CMK (cell line): ENCODE measurements around the gene PTGR1.
A peak's percentile ranks its signal among the peaks of the same experiment; 100 is the strongest.
"Not testable (repeated sequence)": the region's sequence is repeated elsewhere in the genome, so short reads cannot be mapped to it uniquely, and the experiment has no call there.

Source experiments
- DNase-seq: peaks from one replicate; pipeline ENCODE4 v3.0.0-alpha.2; 2010; ENCODE audit warnings: low read depth

PTGR1 gene

DNA sequence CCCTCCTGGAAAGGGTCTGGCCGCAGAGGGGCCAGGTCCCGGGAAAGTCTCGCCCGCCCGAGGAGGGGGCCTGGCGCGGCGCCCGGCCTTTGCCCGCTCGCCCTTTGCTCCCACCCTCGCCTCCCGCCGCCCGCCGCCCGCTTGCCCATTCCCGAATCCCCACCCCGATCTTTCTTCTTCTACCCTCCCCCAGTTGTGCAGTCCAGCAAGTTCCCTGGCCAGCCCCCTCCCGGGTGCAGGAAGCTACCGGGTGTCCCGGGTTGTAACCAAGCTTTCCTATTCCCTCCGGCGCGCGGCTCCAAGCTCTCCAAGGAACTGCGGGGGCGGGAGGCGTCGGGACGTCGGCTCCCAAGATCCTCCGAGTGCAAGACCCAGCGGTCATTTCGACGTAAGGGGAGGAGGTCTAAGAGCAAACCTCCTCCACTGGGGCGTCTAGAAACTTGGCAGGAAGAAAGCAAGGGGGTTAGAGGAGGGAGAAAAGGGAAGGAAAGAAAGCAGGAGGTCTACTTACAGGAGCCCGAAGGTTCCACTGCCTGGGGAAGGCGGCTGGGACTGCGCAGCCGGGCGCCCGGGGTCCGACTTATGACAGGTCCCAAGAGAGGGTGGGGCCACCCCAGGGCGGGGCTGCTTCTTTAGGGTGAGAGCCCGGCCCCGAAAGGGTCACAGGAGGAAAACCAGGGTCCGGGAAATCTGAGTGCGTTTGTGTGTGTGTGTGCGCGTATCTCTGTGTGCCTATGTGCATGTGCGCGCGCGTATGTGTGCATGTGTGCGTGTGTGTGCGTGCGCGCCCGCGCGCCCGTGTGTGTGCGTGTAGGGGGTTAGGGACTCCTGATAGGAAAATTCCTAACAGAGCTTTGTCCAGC is at the start of gene PTGR1:
TSS of gene PTGR1 (minus strand) at position 556 of the 863 bp plus-strand sequence. CDS start 2,225 bp downstream, outside the sequence.
- no peak for DNase-seq

GRCh38 chr9:111649016-111649415 is 49.6 kb upstream of the PTGR1 start:
- DNase-seq = no peak

DNA sequence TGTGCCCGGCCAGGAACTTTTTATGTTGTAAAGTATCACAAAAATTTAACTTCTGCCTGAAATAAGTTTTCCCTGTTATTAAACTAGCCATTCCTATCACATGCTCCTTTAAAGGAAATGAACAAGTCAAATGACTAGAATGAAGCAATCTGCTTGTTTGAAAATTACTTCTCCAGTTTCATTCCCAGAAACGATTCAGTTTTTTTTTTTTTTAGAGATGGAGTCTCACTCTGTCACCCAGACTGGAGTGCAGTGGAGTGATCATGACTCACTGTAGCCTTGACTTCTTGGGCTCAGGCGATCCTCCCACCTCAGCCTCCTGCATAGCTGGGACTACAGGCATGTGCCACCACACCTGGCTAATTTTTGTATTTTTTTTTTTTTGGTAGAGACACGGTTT is 48.6 kb upstream of the PTGR1 start:
- DNase-seq = no peak

DNA sequence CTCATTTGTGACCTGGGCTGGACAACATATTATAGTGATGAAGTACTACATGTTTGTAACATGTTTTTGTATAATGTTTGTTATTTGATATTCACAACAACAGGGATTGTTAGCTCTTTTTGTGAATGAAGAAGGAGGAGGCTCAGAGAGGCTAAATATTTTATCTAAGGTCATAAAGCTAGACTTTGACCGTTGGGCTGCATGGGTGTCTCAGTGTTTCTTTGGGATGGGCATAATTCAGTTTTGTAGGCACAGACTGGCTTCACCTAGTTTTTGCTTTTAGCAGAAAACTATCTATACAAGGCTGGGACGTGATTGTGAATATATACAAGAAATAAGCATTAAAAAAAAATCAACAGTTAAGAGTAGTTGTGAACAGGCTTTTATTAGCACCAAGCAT is 47.0 kb upstream of the PTGR1 start:
- no peak for DNase-seq

DNA sequence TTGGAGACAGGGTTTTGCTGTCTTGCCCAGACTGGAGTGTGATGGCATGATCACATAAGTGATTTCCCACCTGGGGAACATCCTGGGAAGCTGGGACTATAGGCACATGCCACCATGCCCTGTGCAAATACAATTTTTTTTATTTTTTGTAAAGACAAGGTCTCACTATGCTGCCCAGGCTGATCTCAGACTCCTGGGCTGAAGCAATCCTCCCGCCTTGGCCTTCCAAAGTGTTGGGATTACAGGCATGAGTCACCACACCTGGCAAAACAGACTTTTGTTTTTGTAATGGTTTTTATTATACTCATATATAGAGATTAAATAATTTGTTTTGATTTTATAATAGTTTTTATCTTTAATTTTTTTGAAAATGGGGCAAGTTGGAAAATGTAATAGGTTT is 46.4 kb upstream of the PTGR1 start:
- DNase-seq = no peak

DNA sequence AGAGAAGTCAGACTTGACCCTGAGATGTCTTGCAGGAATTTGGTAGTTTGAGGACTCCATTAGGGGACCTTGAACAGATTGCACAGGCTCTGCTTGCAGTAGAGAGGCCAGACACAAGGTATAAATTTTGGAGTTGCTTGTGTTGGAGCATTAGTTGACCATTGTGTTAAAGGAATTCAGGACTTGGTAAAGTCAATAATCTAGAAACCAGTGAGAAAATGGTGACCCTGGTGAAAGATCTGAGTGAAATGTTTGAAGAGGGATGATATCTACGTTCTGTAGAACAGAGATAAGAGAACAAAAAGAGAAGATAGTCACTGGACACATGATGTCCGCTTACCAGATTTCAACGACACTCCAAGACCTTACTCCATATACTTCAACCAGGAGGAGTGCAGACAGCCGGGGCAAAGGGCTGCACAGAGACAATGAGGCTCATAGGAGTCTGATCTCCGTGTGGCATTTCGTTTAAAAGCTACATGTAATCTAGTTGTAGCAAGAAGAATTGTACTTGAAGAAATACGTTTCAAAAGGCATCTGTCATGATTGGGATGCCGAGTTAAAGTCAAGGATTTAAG is 44.8 kb upstream of the PTGR1 start:
- no peak for DNase-seq

DNA sequence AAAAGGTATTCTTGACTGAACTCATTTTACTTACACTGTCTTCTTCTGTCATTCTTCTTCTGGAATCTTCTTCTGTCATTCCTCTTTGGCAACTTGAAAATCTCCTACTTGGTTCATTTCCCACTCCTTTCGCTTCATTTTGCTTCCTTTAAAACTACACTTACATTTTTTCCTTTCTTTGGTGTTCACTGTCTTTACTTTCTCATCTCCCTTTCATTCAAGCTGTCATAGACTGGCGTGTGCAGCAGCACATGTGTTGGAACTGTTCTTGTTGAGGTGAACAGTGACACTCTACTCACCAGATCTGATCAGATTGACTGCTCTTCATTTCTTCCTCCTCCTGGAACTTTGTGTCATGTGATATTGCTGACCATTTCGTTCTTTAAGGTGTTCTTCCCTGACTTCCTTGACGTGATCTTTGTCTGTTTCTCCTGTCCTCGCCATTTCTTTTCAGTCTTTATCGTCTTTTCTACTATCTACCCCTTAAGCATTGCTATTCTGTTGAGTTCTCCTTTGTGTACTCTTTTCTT is 38.0 kb upstream of the PTGR1 start:
- DNase-seq = no peak

DNA sequence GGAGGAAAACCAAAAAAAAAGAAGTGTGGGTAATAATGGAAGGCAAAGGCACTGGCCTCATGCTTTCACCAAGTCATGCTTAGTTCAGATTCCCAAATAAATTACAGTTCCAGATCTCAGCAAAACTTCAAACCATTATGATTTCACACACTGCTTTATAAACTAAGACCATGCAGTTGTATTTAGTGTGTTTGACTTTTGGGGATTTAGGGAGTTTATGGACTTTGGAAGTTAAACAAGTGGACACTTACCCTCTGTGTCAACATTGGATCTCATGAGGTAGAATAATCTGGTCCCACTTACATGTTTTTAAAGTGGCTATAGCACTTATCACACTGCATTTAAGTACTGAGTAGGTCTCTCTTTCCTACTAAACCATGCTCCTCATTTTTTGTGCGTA is 35.4 kb upstream of the PTGR1 start:
- no peak for DNase-seq

DNA sequence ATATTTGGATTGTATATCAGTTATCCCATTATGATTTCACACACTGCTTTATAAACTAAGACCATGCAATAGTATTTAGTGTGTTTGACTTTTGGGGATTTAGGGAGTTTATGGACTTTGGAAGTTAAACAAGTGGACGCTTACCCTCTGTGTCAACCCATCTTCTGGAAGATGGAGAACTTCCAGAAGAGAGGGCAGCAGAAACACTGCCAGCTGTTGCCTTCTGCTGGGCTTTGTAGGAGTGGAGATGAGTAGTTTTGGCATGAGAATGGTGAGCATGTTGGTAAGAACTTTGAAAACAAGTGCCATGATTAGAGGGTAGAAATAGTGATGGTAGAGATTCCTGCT is 33.9 kb upstream of the PTGR1 start:
- no peak for DNase-seq

DNA sequence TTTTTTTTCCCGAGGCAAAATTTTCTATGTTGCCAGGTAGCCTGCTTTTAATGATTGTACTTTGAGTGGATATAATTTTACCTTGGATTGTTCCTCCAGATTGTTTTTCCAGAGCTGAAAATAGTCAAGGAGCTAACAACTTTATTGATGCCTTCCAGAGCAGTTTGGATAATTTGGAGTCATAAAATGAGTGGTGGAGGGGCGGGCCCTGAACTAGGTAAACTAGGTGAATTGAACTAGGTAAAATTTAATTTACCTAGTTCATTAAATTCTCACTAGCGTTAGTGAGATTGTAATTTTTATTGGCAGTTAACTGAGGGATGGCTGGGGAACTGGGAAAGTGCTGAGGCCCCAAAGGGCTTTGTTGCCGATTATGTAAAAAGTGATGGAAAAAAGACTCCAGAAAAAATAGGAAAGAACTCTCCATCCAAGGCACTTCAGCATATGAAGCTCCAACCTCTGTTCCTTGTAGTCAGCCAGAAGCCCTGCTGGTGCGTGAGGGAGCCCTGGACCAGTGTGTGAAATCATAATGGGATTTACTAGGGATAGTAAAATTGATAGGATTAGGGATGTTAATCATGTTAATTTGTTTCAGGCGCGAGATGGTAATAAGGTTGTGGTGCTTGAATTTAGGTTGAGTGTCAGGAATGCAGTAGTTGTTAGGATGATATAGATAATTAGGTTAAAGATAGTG is 33.4 kb upstream of the PTGR1 start:
- DNase-seq = no peak

DNA sequence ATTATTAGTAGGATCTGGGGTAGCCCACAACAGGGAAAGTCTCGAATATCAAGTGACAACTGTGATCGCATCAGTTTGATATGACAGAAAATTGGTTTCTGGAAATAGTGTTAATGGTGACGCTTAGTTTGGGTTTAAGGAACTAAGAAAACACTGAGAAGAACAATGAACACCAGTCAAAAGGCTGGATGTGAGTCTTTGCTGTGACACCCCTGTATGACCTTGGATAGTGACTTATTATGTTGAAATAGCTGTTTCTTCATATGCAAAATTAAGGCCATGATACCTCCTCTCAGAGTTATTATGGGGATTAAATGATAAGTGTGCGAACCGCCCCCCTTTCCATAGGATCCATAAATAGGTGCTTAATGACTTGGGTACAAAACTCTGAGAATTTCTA is 32.6 kb upstream of the PTGR1 start:
- DNase-seq = no peak

DNA sequence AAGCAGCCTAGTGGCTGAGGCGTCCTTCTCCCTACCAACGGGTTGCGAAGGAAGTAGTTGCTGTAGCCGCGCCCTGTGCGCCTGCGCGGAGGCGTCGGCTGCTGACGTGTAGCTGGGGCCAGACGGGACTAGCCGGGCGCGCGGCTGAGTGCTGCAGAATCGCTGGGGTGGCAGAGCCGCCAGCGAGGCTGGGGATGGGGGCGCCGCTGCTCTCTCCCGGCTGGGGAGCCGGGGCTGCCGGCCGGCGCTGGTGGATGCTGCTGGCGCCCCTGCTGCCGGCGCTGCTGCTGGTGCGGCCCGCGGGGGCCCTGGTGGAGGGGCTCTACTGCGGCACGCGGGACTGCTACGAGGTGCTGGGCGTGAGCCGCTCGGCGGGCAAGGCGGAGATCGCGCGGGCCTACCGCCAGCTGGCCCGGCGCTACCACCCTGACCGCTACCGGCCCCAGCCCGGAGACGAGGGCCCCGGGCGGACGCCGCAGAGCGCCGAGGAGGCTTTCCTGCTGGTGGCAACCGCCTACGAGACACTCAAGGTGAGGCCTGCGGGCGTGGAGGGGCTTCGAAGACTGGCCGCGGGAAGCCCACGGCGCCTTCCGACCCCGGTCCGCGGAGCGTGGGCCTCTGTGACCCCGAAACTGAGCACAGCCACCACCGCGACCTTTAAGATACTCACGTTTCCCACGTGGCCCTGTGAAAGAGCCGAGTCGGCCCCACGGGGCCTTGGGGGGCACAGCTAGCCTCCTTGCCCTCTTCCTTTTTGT is 31.9 kb upstream of the PTGR1 start, which contains the start of gene DNAJC25:
TSS of gene DNAJC25 (plus strand) at position 121 of the 758 bp plus-strand sequence. CDS start at position 195, 74 bp downstream.
- peak; percentile 96 for DNase-seq

GRCh38 chr9:111630964-111631213 is 31.4 kb upstream of the PTGR1 start:
- no peak for DNase-seq

DNA sequence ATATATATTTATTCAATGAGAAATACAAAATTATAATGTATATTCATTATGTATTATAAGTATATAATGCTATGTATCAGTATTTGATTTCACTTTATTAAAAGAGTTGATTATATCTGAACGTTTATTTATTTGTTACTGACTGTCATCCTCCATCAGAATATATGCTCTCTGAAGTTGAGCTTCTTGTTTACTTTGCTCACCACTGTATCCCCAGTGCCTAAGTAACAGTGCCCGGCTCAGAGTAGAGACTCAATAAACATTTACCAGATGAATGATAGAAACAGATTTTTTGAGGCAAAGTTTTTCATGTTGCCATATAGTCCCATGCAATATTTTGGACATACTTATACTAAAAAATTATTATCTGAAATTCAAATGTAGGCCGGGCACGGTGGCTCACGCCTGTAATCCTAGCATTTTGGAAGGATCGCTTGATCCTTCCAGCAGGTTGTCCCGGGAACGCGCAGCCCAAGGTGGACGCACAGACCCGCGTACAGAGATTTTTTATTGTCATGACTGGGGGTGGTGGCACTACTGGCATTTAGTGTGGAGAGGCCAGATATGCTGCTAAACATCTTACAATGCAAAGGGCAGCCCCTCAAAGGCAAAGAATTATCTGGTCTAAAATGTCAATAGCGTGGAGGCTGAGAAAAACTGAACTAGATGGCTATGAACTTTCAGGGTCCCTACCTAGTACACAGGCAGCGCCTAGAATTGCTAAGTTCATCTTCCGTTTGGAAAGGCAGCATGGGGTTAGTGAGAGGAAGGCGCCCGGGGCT is 30.9 kb upstream of the PTGR1 start:
- DNase-seq = no peak

DNA sequence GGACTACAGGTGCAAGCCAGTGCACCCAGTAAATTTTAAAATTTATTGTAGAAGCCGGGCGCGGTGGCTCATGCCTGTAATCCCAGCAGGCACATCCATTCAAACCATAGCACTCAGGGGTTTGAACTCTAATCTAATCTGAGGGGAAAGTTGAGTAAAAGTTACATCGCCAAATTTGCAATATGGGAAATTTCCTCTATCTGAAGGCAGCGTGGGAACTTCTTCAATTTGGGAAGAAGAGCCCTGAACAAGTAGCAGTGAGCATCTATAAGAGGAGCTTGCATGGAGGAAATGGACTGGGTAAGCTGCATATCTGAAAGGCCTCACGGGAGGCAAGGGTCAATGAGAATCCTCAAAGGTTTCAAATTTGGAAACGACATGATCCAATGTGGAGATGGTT is 29.0 kb upstream of the PTGR1 start:
- no peak for DNase-seq

DNA sequence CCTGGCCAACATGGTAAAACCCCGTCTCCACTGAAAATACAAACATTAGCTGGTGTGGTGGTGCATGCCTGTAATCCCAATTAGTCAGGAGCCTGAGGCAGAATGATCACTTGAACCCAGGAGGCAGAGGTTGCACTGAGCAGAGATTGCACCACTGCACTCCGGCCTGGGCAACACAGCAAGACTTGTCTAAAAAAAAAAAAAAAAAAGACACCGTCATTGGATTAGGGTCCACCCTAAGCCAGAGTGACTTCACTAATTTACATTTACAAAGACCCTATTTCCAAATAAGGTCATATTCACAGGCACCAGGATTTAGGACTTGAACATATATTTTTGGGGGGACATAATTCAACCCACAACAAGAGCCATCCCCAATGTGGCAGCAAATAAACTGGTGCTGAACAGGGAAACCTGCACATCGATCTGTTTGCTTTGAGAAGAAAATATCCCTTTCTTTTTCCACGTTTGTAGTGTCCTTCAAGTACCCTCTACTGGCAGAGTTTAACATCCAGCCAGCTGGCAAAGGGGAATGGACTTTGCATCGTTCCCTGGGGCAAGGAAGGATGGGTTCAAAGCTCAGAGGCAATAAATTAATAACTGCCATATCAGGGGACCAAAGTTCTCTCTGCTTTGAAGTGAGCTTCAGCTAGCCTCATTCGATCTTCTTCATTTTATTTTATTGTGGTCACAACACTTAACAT is 28.0 kb upstream of the PTGR1 start:
- DNase-seq = no peak

- no peak for DNase-seq
Observed at GRCh38 chr9:111622626-111623025, 23.2 kb upstream of the PTGR1 start.

DNA sequence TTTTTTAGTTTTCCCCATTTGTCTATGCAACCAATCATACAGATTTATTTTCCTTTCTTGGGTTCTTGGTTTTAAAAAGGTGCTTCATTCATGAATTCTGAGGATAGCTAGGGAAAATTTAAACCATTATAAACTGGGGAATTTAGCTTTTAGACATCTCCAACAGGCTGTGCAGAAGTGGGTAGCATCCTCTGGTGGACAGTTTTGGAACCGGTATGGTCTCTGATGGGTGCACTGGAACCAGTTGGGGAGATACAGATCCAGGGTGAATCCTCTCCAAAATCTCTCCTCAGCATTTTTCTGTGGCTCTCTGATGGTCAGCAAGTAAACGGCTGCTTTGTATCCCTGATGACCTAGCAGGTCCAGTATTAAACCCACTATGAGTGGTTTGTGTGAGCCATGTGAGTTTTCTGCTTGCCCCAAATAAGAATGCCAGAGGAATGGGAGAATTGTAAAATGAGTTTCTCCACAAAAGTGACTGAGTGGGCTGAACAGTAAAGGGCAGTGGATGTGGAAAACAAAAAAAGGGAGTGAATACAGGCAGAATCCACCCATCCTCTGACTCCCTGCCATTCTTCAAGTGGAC is 22.5 kb upstream of the PTGR1 start:
- no peak for DNase-seq

- DNase-seq = not testable (repeated sequence)
Observed at GRCh38 chr9:111617349-111617748, 17.9 kb upstream of the PTGR1 start.

DNA sequence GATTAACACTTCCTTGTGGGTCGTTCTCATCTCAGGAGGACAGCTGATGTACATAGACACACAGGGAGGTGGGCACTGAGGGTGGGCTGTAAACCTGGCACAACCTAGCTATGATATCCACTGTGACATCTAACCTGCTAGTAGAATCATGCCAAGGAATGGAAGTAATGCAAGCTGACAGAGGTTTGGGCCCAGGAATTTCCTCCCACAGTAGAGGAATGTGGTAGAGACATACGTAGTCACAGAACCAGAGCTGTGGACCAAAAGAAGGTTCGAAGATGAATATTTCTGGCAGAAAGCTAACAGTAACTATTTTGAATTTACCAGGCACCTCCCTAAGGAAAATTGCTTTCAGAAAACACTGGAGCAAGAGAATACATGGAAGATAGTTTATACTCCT is 16.5 kb upstream of the PTGR1 start:
- no peak for DNase-seq
